HG03575 (cell line): ENCODE measurements around the gene SAMD9.
"Not testable (repeated sequence)": the region's sequence is repeated elsewhere in the genome, so short reads cannot be mapped to it uniquely, and the experiment has no call there.

ENCODE experiments used
- ATAC-seq: cut with Tn5 transposase; IDR thresholded peaks from one replicate; pipeline ENCODE4 v1.9.1; 2021; ENCODE audit not compliant: unreplicated experiment, insufficient number of reproducible peaks, low FRiP score; ENCODE audit errors: extremely low read depth

The SAMD9 gene

DNA sequence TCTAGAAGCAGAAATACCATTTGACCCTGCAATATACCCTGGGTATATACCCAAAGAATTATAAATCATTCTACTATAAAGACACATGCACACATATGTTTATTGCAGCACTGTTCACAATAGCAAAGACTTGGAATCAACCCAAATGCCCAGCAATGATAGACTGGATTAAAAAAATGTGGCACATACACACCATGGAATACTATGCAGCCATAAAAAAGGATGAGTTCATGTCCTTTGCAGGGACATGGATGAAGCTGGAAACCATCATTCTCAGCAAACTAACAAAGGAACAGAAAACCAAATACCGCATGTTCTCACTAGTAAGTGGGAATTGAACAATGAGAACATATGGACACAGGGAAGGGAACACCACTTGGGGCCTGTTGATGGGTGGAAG is 9.2 kb upstream of the SAMD9 start:
- ATAC-seq, result not testable (repeated sequence)

DNA sequence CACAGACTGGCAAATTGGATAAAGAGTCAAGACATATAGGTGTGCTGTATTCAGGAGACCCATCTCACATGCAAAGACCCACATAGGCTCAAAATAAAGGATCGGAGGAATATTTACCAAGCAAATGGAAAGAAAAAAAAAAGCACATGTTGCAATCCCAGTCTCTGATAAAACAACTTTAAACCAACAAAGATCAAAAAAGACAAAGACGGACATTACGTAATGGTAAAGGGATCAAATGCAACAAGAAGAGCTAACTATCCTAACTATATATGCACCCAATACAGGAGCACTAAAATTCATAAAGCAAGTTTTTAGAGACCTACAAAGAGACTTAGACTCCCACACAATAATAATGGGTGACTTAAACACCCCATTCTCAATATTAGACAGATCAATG is 5.8 kb upstream of the SAMD9 start:
- ATAC-seq, result not testable (repeated sequence)

DNA sequence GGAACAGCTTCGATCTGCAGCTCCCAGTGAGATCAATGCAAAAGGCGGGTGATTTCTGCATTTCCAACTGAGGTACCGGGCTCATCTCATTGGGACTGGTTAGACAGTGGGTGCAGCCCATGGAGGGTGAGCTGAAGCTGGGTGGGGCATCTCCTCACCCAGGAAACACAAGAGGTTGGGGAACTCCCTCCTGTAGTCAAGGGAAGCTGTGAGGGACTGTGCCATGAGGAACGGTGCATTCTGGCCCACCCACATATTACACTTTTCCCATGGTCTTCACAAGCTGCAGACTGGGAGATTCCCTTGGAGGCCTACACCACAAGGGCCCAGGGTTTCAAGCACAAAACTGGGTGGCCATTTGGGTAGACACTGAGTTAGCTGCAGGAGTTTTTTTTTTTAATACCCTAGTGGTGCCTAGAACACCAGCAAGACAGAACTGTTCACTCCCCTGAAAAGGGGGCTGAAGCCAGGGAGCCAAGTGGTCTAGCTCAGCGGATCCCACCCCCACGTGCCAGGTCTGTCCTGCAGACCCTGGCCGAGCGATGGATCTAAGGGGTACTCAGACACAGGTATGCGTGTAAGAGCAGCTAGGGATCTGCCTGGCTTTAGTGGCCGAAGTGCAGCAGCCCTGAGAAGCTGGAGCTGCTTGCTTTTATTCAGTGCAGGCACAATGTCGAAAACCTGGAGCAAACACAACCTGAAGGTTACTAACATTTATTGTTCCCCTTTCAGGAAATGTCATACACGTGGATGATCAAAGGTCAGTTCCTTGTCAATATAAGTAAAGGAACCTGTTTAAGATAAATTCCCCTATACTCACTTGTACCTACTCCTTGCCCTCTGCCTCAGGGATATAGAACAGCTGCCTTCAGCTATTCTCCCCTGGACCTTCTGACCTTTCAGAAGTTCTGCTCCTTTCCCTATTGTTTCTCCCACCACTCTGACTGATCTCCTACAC is 3.1 kb upstream of the SAMD9 start:
- no peak for ATAC-seq

DNA sequence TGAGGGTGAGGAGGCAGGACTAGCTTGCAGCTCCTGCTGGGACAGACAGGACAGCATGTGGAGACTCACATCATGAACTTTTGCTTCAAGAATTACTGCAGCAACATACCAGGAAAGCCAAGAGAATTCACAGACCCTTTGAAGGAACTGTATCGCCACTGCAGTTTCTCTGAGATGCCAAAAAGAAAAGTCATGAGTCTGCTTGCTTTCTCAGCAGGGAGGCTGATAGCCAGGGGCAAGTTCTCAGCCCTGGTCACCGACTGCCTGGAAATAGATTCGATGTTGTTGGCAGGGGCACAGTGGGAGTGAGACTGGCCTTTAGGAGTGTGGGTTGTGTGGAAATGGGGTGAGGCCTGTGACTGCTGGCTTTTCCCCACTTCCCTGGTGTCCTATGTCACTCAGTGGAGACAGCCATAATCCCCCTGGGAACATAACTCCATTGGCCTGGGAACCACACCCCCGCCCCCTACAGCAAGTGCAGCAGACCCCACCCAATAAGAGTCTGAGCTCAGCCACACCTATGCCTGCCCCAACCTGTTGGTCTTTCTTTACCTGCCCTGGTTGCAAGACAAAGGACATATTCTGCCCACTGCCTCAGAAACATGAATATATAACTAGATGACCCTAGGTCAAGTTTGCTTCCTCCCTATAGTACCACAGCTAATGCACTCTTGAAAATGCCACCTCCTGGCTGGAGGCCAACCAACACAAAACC is 1.6 kb upstream of the SAMD9 start:
- no peak for ATAC-seq

DNA sequence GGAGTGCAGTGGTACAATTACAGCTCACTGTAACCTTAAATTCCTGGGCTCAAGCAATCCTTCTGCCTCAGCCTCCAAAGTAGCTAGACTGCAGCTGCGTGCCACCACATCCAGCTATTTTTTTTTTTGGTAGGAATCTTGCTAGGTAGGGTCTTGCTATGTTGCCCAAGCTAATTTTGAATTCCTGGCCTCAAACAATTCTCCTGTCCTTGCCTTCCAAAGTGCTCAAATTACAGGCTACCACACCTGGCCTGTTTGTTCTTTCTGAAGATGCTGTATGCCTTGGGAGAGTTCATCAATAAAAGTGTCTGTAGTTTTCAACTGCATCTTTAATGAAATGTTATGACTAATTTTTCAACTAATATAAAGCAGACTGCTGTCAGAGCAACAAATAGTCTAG is 452 bp downstream of the SAMD9 start:
- ATAC-seq, result no peak

DNA sequence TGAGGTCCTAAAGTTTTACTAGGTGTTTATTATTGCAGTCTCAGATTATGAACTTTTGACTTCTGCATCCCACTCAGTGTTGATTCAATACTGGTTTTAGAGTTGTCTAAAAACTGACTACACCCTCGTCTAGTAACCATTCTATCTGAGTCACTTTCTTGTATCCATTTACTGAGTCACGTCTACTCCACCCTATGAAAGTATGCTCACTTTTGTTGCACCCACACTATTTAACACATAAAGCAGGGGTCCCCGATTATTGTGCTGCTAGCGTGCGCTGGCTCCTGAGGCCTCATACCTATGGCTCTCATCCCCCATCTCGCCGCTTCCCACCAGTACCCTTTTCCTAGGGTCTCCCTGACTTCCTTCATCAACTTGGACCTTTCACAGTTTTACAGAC is 2.0 kb downstream of the SAMD9 start:
- ATAC-seq, result no peak

DNA sequence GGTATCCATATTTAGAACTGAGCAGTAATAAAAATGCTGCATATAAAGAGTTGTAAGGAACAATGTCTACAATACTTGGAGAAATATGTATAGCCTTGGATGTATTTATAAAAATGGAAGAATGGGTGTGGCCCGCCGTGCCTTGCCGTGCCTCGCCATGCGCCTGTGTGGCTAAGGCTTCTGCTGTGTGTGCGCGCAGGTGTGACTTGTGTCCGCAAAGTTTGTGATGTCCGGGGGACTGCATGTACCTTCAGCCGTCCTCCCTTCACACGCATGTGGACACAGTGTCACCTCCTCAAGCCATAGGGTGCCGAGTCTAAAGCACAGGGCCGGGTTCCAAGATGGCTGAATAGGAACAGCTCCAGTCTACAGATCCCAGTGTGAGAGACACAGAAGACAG is 9.8 kb downstream of the SAMD9 start:
- ATAC-seq, result no peak

DNA sequence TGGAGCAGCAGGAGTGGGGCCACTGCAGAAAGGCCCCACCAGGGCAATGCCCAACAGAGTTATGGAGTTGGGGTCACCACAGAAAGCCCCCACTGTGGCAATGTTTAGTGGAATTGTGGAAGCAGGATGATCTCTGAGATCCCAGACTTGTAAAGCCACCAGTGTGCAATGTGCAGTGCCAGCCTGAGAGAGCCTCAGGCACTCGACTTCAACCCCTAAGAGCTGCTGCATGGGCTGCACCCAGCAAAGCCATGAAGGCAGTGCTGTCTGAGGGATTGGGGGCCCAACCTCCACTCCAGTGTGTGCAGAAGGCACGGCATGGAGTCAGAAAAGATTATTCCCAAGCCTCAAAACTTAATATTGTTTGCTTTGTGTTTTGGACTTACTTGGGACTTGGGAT is 20.4 kb downstream of the SAMD9 start:
- ATAC-seq, result no peak

DNA sequence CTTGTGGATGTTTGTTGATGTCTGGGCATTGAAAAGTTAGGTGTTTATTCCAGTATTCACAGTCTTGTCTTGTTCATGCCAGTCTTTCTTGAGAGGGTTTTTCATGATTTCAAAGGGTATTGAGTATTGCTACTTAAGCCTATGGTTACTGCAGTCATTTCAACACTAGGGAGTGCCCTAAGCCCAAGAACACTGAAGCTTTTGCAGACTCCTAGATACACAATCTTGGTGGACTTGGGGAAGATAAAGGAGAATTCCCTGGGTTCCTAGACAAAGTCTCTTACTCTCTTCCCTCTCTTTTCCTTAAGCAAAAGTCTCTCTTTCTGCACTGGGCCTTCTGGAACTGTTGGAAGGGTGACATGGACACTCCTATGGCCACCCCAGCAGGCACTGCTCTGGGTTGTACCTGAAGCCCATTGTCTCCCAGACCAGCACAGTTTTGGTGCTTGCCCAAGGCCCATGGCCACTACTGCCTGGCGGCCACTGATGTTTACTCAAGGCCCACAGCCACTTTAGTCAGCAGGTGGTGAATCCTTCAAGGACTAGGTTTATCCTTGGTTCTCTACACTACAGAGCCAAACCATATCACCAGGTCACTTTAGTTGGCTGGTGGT is 24.9 kb downstream of the SAMD9 start:
- ATAC-seq, result no peak

DNA sequence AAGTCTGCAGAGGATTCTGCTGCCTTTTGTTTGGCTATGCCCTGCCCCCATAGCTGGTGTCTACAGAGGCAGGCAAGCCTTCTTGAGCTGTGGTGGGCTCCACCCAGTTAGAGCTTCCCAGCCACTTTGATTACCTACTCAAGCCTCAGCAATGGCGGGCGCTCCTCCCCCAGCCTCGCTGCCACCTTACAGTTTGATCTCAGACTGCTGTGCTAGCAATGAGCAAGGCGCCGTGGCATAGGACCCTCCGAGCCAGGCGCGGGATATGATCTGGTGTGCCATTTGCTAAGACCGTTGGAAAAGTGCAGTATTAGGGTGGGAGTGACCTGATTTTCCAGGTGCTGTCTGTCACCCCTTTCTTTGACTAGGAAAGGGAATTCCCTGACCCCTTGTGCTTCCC is 44.4 kb downstream of the SAMD9 start:
- ATAC-seq, result not testable (repeated sequence)

DNA sequence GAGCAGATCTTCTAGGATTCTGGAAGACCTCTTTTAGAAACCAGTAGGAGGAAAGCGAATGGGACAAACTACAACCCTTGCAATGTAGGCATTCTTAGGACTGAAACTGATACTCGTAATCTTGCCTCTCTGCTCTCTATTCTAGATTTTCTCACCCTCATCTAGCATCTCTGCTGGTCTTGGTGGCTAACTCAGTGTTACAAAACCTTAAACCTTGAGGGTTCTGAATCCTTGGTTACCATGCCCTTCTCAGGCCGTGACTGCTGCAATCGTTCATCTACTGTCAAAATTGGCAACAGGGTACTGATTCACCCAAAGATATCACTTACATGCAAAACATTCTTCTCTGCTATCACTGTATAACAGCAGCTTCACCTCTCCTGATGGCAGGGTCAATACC is 55.2 kb downstream of the SAMD9 start:
- no peak for ATAC-seq

DNA sequence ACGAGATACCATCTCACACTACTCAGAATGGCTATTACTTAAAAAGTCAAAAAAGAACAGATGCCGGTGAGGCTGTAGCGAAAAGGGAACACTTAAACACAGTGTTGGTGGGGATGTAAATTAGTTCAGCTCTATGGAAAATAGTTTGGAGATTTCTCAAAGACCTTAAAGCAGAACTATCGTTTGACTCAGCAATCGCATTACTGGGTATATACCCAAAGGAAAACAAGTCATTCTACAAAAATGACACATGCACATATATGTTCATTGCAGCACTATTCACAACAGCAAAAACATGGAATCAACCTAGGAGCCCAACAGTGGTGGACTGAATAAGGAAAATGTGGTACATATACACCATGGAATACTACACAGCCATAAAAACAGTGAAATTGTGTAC is 56.9 kb downstream of the SAMD9 start:
- ATAC-seq, result no peak

DNA sequence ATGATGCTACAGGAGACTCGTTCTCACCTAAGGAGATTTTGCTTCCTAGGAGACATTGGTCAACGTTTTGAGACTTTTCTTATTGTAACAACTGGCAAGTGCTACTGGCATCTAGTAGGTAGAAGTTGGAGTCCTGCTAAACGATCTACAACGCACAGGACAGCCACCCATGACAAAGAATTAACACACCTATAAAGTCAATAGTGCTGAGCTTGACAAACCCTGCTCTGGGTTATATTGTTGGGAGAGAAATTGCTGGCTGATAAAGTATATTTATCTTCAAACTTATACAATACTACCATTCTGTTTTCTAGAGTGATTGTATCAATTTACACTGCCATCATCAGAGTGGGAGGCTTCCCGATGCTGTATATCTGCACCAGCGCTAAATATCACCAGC is 57.8 kb downstream of the SAMD9 start:
- no peak for ATAC-seq

DNA sequence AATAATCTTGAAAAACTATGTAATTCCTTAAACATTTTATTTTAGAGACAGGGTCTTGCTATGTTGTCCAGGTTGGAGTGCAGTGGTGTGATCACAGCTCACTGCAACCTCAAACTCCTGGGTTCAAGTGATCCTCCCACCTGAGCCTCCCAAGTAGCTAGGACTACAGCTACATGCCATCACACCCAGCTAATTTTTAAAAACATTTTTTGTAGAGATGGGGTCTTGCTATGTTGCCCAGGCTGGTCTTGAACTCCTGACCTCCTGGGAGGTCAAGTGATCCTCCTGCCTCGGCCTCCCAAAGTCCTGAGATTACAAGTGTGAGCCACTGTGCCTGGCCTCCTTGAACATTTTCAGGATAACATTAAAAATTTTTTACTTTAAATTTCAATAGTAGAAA is 61.2 kb downstream of the SAMD9 start:
- not testable (repeated sequence) for ATAC-seq

DNA sequence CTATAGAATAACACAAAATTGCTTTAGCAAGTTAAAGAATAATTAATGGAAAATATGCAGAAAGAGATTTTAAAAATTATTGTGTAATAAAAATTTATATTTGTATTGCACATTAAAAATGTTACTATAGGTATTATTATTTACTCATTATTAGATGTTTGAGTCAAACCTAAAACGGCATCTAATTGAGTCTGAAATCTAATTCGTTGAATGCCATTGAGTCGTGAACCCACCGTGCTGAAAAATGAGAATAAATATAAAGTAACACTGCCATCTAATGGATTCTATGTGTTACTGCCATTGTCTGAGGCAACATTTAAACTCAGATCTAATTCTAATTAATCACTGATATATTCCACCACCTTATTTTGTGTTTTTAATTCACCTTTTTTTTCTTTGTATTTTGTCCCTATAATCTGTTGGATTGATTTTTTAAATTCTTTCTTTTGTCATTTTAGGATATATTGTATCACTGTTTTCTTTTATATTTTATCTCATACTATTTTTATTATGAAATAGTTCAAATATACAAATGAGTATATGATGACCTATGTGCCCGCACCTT is 62.2 kb downstream of the SAMD9 start:
- no peak for ATAC-seq

DNA sequence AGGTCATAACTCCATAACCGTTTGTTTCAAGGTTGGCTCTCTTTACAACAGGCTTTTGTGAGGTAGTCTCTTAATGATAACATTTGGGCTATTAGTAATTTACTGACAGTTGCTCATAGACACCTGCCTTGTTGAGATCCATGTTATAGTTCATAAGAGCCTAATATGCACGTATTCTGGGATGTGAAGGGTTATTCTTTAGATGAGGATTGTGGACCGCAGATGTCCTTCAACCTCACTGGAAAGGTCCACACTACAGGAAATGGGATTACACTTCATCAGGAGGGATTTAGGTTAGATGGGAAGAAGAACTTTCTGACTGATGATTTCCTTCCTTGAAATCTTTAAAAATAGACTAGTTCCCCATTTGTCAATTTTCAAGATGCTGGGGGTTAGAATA is 62.8 kb downstream of the SAMD9 start:
- no peak for ATAC-seq

DNA sequence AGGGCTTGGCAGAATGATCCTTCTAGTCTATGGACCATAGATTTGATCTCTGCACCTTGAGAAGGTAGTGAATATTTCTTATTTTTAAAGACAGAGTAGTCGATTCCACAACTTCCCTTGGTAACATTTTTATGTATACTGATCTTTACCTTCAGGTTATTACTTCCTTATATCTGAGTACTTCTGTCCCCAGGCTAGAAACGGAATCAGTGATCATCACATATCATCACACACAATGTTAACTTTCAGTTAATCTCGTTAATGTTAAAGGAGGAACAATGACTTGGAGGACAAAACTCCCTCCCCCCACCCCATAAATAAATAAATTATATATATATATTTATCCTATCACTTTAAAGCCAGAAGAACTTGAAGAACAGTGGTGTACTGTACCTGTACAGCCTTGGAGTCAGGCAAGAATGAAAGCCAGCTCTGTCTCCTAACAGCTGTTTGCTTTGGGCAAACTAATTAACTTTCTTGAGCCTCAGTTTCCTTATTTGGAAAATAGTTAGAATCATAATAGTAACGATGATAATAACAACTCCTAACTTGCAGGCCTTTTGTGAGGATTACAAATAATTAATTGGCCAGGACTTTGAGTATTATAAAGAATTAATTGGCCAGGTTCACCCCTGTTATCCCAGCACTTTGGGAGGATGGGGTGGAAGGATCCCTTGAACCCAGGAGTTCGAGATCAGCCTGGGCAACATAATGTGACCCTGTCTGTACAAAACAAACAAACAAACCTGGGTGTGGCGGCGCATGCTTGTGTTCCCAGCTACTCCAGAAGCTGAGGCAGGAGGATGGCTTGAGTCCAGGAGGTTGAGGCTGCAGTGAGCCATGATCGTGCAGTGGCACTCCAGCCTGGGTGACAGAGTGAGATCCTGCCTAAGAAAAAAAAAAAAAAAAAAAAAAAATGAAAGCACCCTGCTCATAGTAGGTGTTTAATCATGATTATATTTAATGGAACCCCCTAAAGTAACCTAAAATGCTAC is 63.5 kb downstream of the SAMD9 start:
- ATAC-seq, result no peak

DNA sequence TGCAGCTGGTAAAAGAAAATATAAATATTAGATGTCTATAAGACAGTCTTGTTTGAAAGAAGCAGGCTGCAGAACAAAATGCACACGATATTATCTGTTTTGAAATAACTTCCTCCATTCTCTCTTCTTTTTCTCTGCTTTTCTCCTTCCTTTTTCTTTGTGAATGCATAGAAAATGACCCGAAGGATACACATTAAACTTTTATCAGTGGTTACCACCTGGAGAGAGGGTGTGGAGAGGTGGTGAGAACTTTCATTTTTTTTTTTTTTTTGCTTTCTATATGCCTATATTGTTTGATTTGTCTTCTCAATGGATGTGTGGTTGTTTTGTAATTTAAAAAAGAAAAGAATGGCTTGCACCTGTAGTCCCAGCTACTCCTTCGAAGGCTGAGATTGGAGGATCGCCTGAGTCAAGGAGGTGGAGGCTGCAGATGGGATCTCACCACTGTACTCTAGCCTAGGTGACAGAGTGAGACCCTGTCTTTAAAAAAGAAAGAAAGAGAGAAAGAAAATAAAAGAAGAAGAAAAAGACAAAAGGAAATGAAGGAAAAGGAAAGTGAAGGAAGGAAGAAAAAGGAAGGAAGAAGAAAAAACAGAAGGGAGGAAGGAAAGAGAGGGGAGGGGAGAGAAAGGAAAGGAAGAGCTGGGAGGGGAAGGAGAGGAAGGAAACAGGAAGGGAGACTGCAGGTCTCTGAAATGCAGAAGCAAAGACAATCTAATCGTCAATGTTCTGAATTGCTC is 64.4 kb downstream of the SAMD9 start:
- no peak for ATAC-seq
